ENCODE results near the gene DPP4.
"Not testable (repeated sequence)": the region's sequence is repeated elsewhere in the genome, so short reads cannot be mapped to it uniquely, and the experiment has no call there.

The DPP4 gene

DNA sequence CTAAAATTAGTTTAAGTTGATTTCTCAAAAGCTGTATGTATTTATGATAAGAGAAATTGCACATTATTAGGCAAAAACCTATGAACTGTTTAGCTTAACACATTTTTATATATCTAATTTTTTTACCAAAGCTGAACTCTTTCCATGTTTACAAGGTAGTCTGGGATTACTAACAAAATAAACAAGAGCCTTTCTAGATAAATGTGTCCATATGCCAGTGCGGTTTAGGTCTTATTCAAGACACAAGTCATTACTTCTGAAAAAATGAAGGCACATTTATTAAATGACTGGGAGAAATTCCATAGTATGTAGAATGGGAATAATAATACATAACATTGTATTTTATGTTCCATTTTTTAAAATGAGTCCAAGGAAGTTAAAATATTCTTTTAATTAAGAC is 82.0 kb downstream of the DPP4 start:
- DNase-seq (ENCODE audit: low spot score): no peak

DNA sequence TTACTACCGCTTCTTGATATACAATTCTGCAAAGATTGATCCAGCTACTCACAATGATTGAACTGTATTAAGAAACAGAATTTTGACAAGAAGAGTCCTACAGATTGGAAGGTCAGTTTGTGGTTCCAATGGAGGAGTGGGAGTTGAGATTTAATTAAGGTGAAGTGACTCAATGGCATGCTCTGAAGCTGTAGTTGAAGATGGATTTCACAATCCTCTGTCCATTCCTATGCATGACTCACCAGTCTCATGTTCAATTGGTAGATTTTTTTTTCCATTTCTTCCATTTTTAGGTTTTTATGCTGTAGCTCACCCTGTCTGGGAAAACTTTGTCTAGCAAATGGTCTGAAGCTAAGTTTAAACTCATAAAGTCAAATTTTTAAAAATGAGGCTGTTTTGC is 83.3 kb downstream of the DPP4 start:
- DNase-seq (ENCODE audit: low spot score): no peak

- no peak for DNase-seq (ENCODE audit: low spot score)
Measured at GRCh38 chr2:161990036-161990435, 84.0 kb downstream of the DPP4 start.

DNA sequence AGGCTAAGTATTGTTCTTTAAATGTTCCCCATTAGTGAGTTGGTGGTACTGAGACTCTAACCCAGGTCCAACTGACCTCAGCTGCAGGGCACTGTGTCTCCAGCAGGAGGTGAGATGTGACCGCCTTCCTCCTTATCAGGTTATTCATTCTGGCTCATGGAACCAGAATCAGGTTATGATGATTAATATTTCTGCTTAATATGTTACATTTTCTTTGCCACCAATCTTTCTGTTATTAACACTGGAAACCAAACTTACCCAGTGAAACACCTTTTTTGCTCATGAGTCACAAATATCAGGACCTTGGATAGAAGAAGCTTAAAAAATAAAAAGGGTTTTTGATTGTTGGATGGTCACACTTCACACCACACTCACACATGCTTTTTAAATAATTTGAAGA is 85.4 kb downstream of the DPP4 start:
- no peak for DNase-seq (ENCODE audit: low spot score)

DNA sequence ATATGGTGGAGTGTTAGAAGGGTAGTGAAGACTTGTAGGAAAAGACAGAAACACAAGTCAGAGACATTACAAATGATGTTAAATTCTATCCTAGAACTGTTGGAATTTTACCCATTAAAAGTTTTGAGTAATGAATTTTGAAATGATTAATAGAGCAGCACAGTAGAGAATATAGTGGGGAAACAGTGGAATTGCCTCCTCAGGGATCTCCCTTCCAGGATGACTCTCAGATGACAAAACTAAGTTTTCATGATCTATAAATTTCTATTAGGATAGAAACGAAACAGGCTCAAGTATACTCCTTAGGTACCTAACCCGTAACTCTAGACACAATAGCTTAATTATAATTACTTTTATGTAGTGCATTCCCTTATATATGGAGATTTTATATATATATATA is 86.7 kb downstream of the DPP4 start:
- no peak for DNase-seq (ENCODE audit: low spot score)

- no peak for DNase-seq (ENCODE audit: low spot score)
Measured at GRCh38 chr2:161983866-161984265, 90.1 kb downstream of the DPP4 start.

- DNase-seq (ENCODE audit: low spot score): no peak
Measured at GRCh38 chr2:161983331-161983651, 90.7 kb downstream of the DPP4 start.

DNA sequence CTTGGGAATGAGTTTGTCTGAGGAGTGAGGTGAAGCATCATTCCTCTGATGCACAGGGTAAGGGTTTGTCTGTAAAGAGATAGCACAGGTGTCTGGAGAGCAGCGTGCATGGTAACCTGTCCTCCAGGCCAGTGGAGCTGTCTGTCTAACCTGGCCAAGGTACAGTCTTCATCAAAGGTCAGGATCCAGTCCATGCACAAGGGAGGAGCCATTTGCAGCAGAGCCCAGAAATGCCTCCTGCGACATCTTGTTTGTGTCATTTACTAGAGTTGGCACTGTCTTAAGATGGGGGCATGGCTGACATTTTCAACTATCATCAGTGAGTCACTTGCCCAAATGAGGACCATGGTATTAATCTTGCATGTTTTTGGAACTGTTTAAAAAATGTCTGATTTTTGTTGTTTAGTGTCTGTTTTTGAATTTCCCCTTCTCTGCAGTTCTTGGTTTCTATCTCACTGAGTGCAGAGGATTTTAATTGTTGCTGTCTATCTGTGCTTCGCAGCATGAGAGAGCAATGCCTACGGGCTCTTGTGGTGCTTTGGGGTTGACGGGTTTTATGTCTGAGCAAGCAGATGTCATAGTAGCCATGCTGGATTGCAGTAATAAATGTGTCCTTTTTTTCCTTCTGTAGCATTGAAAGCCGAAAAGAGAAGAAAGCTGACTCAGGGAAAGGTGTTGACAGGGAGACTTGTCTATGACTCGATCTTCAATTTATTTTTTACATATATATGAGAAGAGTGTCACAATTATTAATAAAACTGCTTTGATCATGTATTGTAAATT is 91.3 kb downstream of the DPP4 start:
- no peak for DNase-seq (ENCODE audit: low spot score)

GRCh38 chr2:161981679-161982250 is 92.2 kb downstream of the DPP4 start:
- DNase-seq (ENCODE audit: low spot score): no peak

- DNase-seq (ENCODE audit: low spot score): no peak
Measured at GRCh38 chr2:161980976-161981375, 93.0 kb downstream of the DPP4 start.

- DNase-seq (ENCODE audit: low spot score): no peak
Measured at GRCh38 chr2:161979490-161979889, 94.5 kb downstream of the DPP4 start.

GRCh38 chr2:161977926-161978325 is 96.1 kb downstream of the DPP4 start:
- DNase-seq (ENCODE audit: low spot score): not testable (repeated sequence)

DNA sequence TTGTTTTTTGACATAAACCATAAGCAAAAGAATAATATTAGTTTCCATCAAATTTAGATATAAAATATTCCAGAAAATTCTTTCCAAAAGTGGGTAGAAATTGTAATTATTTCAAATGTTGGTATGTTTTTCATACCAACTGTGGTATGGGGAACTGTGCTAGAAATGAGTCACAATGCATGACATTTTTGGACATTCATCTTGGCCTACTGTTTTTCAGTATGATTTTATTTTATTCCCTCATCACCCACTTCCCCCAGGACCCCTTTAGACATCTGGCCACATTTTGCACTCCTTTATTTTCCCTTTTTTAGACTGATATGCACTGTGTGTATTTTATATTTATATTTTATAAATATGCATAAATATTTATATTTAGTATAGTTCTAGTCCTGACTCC is 97.1 kb downstream of the DPP4 start:
- no peak for DNase-seq (ENCODE audit: low spot score)

GRCh38 chr2:161976295-161976694 is 97.7 kb downstream of the DPP4 start:
- DNase-seq (ENCODE audit: low spot score): no peak

DNA sequence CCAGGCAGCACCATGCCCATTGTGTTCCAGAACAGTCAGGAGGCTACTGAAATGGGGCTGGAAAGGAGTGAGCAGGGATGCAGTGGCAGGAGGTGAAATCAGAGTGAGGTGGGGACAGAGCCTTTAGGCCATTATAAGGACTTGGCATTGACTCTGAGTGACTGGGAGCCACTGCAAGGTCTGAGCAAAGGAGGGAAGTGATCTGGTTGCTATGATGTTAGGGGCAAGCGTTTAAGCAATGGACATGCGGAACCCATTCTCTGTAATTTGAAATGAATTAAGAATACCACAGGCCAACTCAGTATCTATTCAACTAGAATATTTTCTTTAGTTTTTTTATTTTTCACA is 98.2 kb downstream of the DPP4 start:
- no peak for DNase-seq (ENCODE audit: low spot score)

DNA sequence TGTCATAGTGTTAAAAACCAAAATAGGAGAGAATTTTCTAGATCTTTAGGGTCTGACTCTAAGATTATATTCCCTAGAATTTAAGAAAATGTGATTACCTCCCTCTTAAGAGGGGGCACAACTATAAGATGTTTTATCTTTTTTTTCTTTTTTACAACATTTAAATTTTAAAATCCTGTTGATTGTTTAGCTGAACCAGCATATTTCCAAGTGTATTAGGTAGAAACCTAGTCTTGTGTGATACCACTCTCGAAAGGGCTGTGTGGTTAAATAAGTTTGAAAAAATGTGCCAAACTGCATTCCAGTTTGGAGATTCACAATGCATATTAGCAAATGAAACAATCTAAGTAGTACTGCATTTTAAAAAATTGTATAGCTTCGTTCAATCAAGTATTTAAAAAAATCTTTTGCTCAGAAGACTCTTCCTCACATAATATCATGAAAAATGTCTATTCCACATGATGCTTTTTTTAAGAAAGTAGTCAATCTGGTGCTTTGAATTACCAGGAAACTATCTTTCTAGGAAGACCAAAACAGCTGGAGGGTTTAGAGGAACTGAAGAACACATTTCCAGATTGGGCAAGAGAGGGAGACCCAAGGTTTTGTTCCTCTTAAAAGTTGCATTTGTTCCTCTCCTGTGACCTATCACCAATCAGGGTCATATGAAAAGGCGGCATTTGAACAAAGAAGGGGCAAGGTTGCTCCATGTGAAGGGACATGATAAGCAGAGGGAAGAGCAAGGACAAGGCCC is 98.8 kb downstream of the DPP4 start:
- DNase-seq (ENCODE audit: low spot score): no peak

GRCh38 chr2:161974461-161974860 is 99.6 kb downstream of the DPP4 start:
- DNase-seq (ENCODE audit: low spot score): no peak

DNA sequence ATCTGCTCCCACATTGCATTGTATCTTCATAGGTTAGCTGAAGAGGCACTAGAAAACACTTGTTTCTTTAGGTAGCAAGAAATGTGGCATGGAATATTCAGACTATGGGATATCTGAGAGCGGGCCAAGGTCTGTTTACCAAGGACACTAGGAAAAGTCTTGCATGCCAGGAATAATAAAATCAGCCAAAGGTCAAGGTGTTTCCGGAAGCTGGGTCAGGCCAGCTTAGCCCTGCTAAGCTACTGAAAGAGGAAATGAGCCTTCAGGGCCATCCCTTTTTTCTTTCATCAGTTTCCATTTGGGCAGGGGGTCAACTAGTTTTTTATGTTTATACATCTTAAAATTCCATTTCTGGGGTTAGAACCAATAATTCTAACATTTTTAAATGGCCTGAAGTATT is 101.1 kb downstream of the DPP4 start:
- DNase-seq (ENCODE audit: low spot score): no peak

GRCh38 chr2:161972232-161972631 is 101.8 kb downstream of the DPP4 start:
- DNase-seq (ENCODE audit: low spot score): no peak

- no peak for DNase-seq (ENCODE audit: low spot score)
Measured at GRCh38 chr2:161971551-161971950, 102.5 kb downstream of the DPP4 start.

- DNase-seq (ENCODE audit: low spot score): no peak
Measured at GRCh38 chr2:161969159-161969558, 104.9 kb downstream of the DPP4 start.

DNA sequence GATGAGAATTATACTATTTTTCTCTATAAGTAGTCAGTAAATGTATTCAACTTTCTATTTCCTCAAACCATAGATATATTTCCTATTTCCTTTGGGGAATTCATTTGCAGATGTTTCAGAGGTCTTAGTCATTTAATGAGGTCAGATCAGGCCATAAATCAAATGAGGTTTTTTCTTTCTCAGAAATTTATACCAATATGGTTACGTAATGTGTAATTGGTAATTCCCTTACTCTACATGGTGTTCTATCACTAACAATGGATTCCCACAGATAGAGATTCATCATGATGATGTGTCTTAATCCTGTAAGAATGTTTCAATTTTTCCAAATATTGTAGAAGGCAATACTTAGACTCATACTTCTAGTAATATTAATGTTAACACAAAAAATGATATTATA is 108.0 kb downstream of the DPP4 start:
- DNase-seq (ENCODE audit: low spot score): no peak

- no peak for DNase-seq (ENCODE audit: low spot score)
Measured at GRCh38 chr2:161964160-161964559, 109.9 kb downstream of the DPP4 start.
